H1 (cell line): Measurements from ENCODE around the gene IVL. TPM values are rescaled to one million over a fixed set of nuclear protein-coding genes. Genes with fewer than 3 reads are reported as not detected.

Source experiments
- CTCF ChIA-PET: fragments of 300-600 bp; sonication (Branson Sonifier 250); formaldehyde crosslinking; loops from one replicate; lab custom pipeline; 2021; ENCODE audit not compliant: partially characterized antibody; lab: Charles Lee
- POLR2A ChIA-PET: fragments of 300-600 bp; sonication (Branson Sonifier 250); formaldehyde crosslinking; loops from one replicate; lab custom pipeline; 2021; ENCODE audit warnings: inconsistent platforms; ENCODE audit not compliant: partially characterized antibody; lab: Charles Lee
- DNase-seq, 2 experiments: peaks; one replicate each; pipeline versions ENCODE4 v3.0.0 to v3.0.0-alpha.2; 2010 to 2022; ENCODE audit warnings: low spot score in 2 of 2, low read depth in 1 of 2, mixed read lengths in 1 of 2
- FAIRE-seq: peaks from 2 replicates; lab custom pipeline; 2011; peaks lifted over from hg19 to GRCh38; lab: Jason Lieb, UNC
- H2AFZ ChIP-seq: 2 replicates; pipeline ENCODE4 v1.8.1; 2012; ENCODE audit warnings: low read length, inconsistent platforms
- H2AK5ac ChIP-seq: 2 replicates; pipeline ENCODE4 v1.6.1; 2013; ENCODE audit warnings: low read depth, low read length
- H2BK120ac ChIP-seq: replicated peaks from 2 replicates; pipeline ENCODE3; 2013; ENCODE audit warnings: low read depth, low read length, inconsistent platforms
- H2BK12ac ChIP-seq: 2 replicates; pipeline ENCODE4 v1.6.1; 2013; ENCODE audit warnings: low read depth, low read length
- H2BK15ac ChIP-seq: 2 replicates; pipeline ENCODE4 v1.6.1; 2013; ENCODE audit warnings: low read length
- H2BK20ac ChIP-seq: 2 replicates; pipeline ENCODE4 v1.6.1; 2013; ENCODE audit warnings: low read length
- H2BK5ac ChIP-seq: 2 replicates; pipeline ENCODE4 v1.6.1; 2013; ENCODE audit warnings: low read depth, low read length
- H3K14ac ChIP-seq: 2 replicates; pipeline ENCODE4 v1.6.1; 2013; ENCODE audit warnings: inconsistent platforms; ENCODE audit not compliant: insufficient read length
- H3K18ac ChIP-seq: 2 replicates; pipeline ENCODE4 v1.6.1; 2013; ENCODE audit warnings: low read length; ENCODE audit errors: extremely low read depth
- H3K23ac ChIP-seq: 2 replicates; pipeline ENCODE4 v1.6.1; 2013; ENCODE audit warnings: inconsistent platforms; ENCODE audit not compliant: insufficient read length
- H3K23me2 ChIP-seq: 2 replicates; pipeline ENCODE4 v1.6.1; 2013; ENCODE audit warnings: low read depth, low read length
- H3K27ac ChIP-seq: 2 replicates; pipeline ENCODE4 v1.6.1; 2011; ENCODE audit warnings: low read depth, low read length, inconsistent platforms
- H3K27me3 ChIP-seq, 4 experiments: replicated peaks in 1 of 4; 1 replicate in 1 of 4; 2 replicates in 3 of 4; pipeline versions ENCODE4 v1.6.1 to v1.8.1; 2011 to 2013; ENCODE audit warnings: low read length in 3 of 4, mild to moderate bottlenecking in 3 of 4, inconsistent platforms in 2 of 4, mixed read lengths in 2 of 4, moderate library complexity in 1 of 4; ENCODE audit not compliant: control insufficient read depth in 3 of 4, insufficient read depth in 3 of 4; ENCODE audit errors: extremely low read depth in 1 of 4
- H3K36me3 ChIP-seq, 4 experiments: 2 replicates each; pipeline versions ENCODE4 v1.6.1 to v1.8.1; 2011 to 2013; ENCODE audit warnings: mild to moderate bottlenecking in 4 of 4, low read length in 3 of 4, moderate library complexity in 2 of 4, control low read depth in 1 of 4, inconsistent platforms in 1 of 4; ENCODE audit not compliant: insufficient read depth in 4 of 4, control insufficient read depth in 2 of 4
- H3K4ac ChIP-seq: replicated peaks from 2 replicates; pipeline ENCODE3; 2013; ENCODE audit warnings: low read length, low read depth, mixed read lengths, inconsistent platforms; ENCODE audit not compliant: insufficient read length
- H3K4me1 ChIP-seq, 4 experiments: replicated peaks in 1 of 4; 1 replicate in 1 of 4; 2 replicates in 3 of 4; pipeline versions ENCODE4 v1.6.1 to v1.8.1; 2011 to 2013; ENCODE audit warnings: low read length in 3 of 4, inconsistent platforms in 2 of 4, mixed read lengths in 1 of 4; ENCODE audit not compliant: insufficient read depth in 4 of 4, control insufficient read depth in 3 of 4
- H3K4me2 ChIP-seq, 2 experiments: 2 replicates each; pipeline versions ENCODE4 v1.6.1 to v1.8.1; 2011 to 2013; ENCODE audit warnings: low read depth in 2 of 2, low read length in 2 of 2, control low read depth in 1 of 2, inconsistent platforms in 1 of 2, mild to moderate bottlenecking in 1 of 2; ENCODE audit not compliant: insufficient read depth in 1 of 2
- H3K4me3 ChIP-seq, 4 experiments: fragments of 200-600, 300-600 bp in 1 of 4; sonication (generic), shearing (Covaris generic), sonication (Bioruptor Twin) in 1 of 4; 2 replicates each; pipeline versions ENCODE4 v1.5.1 to v1.8.1; 2011 to 2016; ENCODE audit warnings: low read length in 4 of 4, low read depth in 3 of 4, control low read depth in 2 of 4, inconsistent platforms in 2 of 4, mild to moderate bottlenecking in 2 of 4, mixed read lengths in 1 of 4, moderate library complexity in 1 of 4; ENCODE audit not compliant: insufficient read depth in 2 of 4; ENCODE audit errors: extremely low read depth in 1 of 4
- H3K56ac ChIP-seq: replicated peaks from 2 replicates; pipeline ENCODE3; 2013; ENCODE audit warnings: low read depth, mild to moderate bottlenecking, mixed read lengths, low read length, inconsistent platforms; ENCODE audit not compliant: insufficient read length
- H3K79me1 ChIP-seq: 2 replicates; pipeline ENCODE4 v1.6.1; 2013; ENCODE audit warnings: low read depth, low read length, control low read depth
- H3K79me2 ChIP-seq, 2 experiments: 2 replicates each; pipeline versions ENCODE4 v1.6.1 to v1.8.1; 2012 to 2013; ENCODE audit warnings: low read length in 2 of 2, mild to moderate bottlenecking in 2 of 2, inconsistent platforms in 1 of 2; ENCODE audit not compliant: insufficient read depth in 2 of 2, control insufficient read depth in 1 of 2
- H3K9ac ChIP-seq, 4 experiments: replicated peaks in 1 of 4; 1 replicate in 1 of 4; 2 replicates in 3 of 4; pipeline versions ENCODE4 v1.6.1 to v1.8.1; 2011 to 2013; ENCODE audit warnings: low read depth in 3 of 4, low read length in 3 of 4, control low read depth in 2 of 4, mild to moderate bottlenecking in 2 of 4, moderate library complexity in 2 of 4, inconsistent platforms in 1 of 4; ENCODE audit errors: extremely low read depth in 1 of 4
- H3K9me3 ChIP-seq, 2 experiments: 2 replicates each; pipeline versions ENCODE4 v1.6.1 to v1.8.1; 2012 to 2013; ENCODE audit warnings: mild to moderate bottlenecking in 2 of 2, moderate library complexity in 2 of 2, control low read depth in 1 of 2, inconsistent platforms in 1 of 2, low read depth in 1 of 2, low read length in 1 of 2, mixed read lengths in 1 of 2; ENCODE audit not compliant: insufficient read depth in 2 of 2
- H4K20me1 ChIP-seq, 2 experiments: replicated peaks in 1 of 2; 2 replicates each; pipeline versions ENCODE3 to v1.8.1; 2011 to 2013; ENCODE audit warnings: inconsistent platforms in 2 of 2, low read length in 2 of 2, mild to moderate bottlenecking in 1 of 2; ENCODE audit not compliant: insufficient read depth in 2 of 2, control insufficient read depth in 1 of 2
- H4K5ac ChIP-seq: 2 replicates; pipeline ENCODE4 v1.6.1; 2013; ENCODE audit warnings: low read length, low read depth, mixed read lengths, inconsistent platforms; ENCODE audit not compliant: insufficient read length
- H4K8ac ChIP-seq: 2 replicates; pipeline ENCODE4 v1.8.0; 2013; ENCODE audit warnings: mild to moderate bottlenecking, moderate library complexity, low read length, inconsistent platforms; ENCODE audit not compliant: insufficient read depth; ENCODE audit errors: extremely low read depth
- H4K91ac ChIP-seq: replicated peaks from 2 replicates; pipeline ENCODE3; 2013; ENCODE audit warnings: low read length, mixed read lengths, inconsistent platforms; ENCODE audit not compliant: insufficient read length
- FOSL1 ChIP-seq: IDR thresholded peaks from 2 replicates; pipeline ENCODE4 v1.6.1; 2011; ENCODE audit warnings: mild to moderate bottlenecking, low read depth, low read length, moderate library complexity; ENCODE audit not compliant: insufficient read depth
- RAD21 ChIP-seq, 2 experiments: IDR thresholded peaks in 1 of 2; conservative IDR thresholded peaks in 1 of 2; 2 replicates each; pipeline ENCODE4 v1.6.1; 2011; ENCODE audit warnings: low read depth in 2 of 2, low read length in 2 of 2, improper control_type of control experiment in 1 of 2, inconsistent platforms in 1 of 2, mild to moderate bottlenecking in 1 of 2, moderate library complexity in 1 of 2
- WGBS, 2 experiments: shearing (Covaris generic) in 1 of 2; methylation state at CpG; one replicate each; pipeline versions ENCODE4 v1.1.6 to v1.1.7; 2013 to 2015; ENCODE audit warnings: low lambda C conversion rate in 2 of 2, mixed read lengths in 2 of 2, inconsistent platforms in 1 of 2, low coverage in 1 of 2, missing lambda C conversion rate in 1 of 2; ENCODE audit not compliant: insufficient replicate concordance in 2 of 2, insufficient coverage in 1 of 2, insufficient read length in 1 of 2; ENCODE audit errors: extremely low coverage in 1 of 2, missing lambda C conversion rate in 1 of 2; 5-methylcytosine and 5-hydroxymethylcytosine counted together
- polyA plus RNA-seq, 7 experiments: library from polyadenylated mRNA; depleted of rRNA in 3 of 7; stranded (reverse) in 5 of 7; unstranded in 2 of 7; fragments of >200 nt in 5 of 7; fragments of 200-250 nt in 2 of 7; gene quantifications; 1 replicate in 5 of 7; 2 replicates in 1 of 7; 4 replicates in 1 of 7; pipeline versions ENCODE4 v1.2.1 to v1.2.3, GENCODE V29; 2011 to 2013; ENCODE audit warnings: missing spikeins in 2 of 7, mixed read lengths in 2 of 7
- total RNA-seq: library from RNA; stranded (reverse); fragmentation: NEBNext Ultra II Directional; extraction: Animal tissue kit (Norgen Biotek cat#: 25700); gene quantifications from 2 replicates; pipeline ENCODE4 v1.2.1, GENCODE V29; 2021
- TF ChIP-seq, protein P1 (sequence below), 3 experiments: IDR thresholded peaks; 1 replicate in 2 of 3; 2 replicates in 1 of 3; pipeline versions ENCODE4 v1.5.1 to v1.6.1; 2011; ENCODE audit warnings: low read length in 3 of 3, mild to moderate bottlenecking in 3 of 3, inconsistent platforms in 2 of 3, low read depth in 1 of 3, moderate library complexity in 1 of 3; ENCODE audit not compliant: insufficient read depth in 1 of 3; ENCODE audit errors: control extremely low read depth in 1 of 3

IVL gene
- total and polyA plus RNA-seq, 2 of the 8 experiments (the other 6 are each of a cell fraction or from before 2014, with no cell fraction given): not detected

DNA sequence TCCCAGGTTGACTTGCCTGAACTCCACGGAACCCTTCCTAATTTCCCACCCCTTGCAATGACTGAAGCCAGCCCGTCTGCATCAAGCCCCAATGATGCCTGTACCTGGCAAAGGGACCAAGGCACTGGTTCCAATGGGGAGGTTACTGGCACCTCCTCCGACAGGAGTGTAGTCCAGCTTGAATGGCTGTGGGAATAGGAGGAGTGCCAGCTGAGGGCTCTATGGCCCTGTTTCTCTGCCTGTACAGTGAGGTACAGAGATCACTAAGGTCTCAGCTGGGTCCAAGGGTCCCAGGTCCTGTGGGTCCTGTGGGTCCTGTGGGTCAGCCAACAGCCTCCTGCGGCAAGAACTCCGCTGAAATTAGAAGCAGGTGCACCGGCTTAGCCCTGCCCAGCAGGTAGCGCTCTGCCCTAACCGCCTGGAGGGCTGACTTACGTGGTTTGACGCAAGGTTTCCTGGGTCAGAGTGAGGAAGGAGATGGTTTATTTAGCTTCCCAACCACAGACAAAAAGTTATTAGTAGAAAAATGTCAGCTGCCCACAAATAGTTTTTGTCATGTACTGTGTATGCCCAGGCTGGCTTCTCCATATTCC lies 52.2 kb downstream of the IVL start:
- Histone ChIP-seq H3K9me3 (no peaks in the 10 kb centered on the region), H2BK20ac (no peak overlapping the region), H2AK5ac (no peak overlapping the region), H3K27ac (no peak overlapping the region), H2BK120ac (peak overlapping the region; percentile 47), H4K91ac (no peak overlapping the region), H2BK15ac (no peak overlapping the region), H3K9ac (no peak overlapping the region), H3K79me2 (no peaks in the 10 kb centered on the region), H3K27me3 (no peaks in the 10 kb centered on the region), H2BK12ac (no peak overlapping the region), H4K5ac (no peak overlapping the region), H3K4me2 (no peak overlapping the region), H3K23ac (no peak overlapping the region), H2AFZ (no peak overlapping the region), H3K14ac (no peak overlapping the region), H4K20me1 (no peaks in the 10 kb centered on the region), H3K4me1 (no peaks in the 10 kb centered on the region), H4K8ac (no peak overlapping the region), H3K79me1 (no peaks in the 10 kb centered on the region), H3K4me3 (no peak overlapping the region), H3K4ac (no peak overlapping the region), H3K56ac (no peak overlapping the region), H3K23me2 (no peaks in the 10 kb centered on the region; the same call in 1 of the 2 replicates), H2BK5ac (no peak overlapping the region), H3K36me3 (no peaks in the 10 kb centered on the region), H3K18ac (no peak overlapping the region)
- ChIA-PET POLR2A (no interaction called here), CTCF (interaction anchor here (0.6 to 7.9 kb wide), 20 partner anchors 8 to 263 kb away, joined by 3 to 114 read pairs (median 3); partner anchors contain the start of gene SPRR2B)
- DNase-seq (peak in 1 of 2 experiments; percentile 68), FAIRE-seq (no peak)
- 83% methylated on average over 10 of the region's 10 CpGs; no CpG with 5 or more reads in 1 of the 2 experiments for WGBS, 2 experiments
- TF ChIP-seq, protein P1, sequence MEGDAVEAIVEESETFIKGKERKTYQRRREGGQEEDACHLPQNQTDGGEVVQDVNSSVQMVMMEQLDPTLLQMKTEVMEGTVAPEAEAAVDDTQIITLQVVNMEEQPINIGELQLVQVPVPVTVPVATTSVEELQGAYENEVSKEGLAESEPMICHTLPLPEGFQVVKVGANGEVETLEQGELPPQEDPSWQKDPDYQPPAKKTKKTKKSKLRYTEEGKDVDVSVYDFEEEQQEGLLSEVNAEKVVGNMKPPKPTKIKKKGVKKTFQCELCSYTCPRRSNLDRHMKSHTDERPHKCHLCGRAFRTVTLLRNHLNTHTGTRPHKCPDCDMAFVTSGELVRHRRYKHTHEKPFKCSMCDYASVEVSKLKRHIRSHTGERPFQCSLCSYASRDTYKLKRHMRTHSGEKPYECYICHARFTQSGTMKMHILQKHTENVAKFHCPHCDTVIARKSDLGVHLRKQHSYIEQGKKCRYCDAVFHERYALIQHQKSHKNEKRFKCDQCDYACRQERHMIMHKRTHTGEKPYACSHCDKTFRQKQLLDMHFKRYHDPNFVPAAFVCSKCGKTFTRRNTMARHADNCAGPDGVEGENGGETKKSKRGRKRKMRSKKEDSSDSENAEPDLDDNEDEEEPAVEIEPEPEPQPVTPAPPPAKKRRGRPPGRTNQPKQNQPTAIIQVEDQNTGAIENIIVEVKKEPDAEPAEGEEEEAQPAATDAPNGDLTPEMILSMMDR (IDR thresholded peaks at IDR 0.05; ENCODE audit: control extremely low read depth in 1 of 3, insufficient read depth in 1 of 3, low read depth in 1 of 3, low read length in 3 of 3): peak; percentile 75 to 93 (median 84)
- TF ChIP-seq RAD21 (IDR thresholded peaks at IDR 0.05 in 1 of 2, conservative IDR thresholded peaks at IDR 0.05 in 1 of 2; ENCODE audit: low read depth in 2 of 2, low read length in 2 of 2) (peak; percentile 85 to 90), FOSL1 (no peak)
